Transverse colon (tissue), 4 donors: ENCODE results near the gene LGALS3BP. TPM values are rescaled to one million over a fixed set of nuclear protein-coding genes. Genes with fewer than 3 reads are reported as not detected.

Experiments
- DNase-seq: peaks from one replicate; pipeline ENCODE4 v3.0.0-alpha.2; 2019
- H3K27ac ChIP-seq, 4 donors: fragments of 200-600 bp; sonication (generic); 2 replicates each; pipeline ENCODE4 v1.5.1; 2016 to 2018; ENCODE audit warnings: inconsistent platforms in 4 of 4
- H3K27me3 ChIP-seq: fragments of 200-600 bp; sonication (generic); 2 replicates; pipeline ENCODE4 v1.5.1; 2017; ENCODE audit warnings: inconsistent platforms
- H3K36me3 ChIP-seq, 4 donors: fragments of 200-600 bp; sonication (generic); 2 replicates each; pipeline ENCODE4 v1.5.1; 2017 to 2019; ENCODE audit warnings: inconsistent platforms in 4 of 4
- H3K4me1 ChIP-seq, 4 donors: fragments of 200-600 bp; sonication (generic); 2 replicates each; pipeline ENCODE4 v1.5.1; 2017 to 2020; ENCODE audit warnings: inconsistent platforms in 4 of 4
- H3K4me3 ChIP-seq, 4 donors: fragments of 200-600 bp; sonication (generic); 1 replicate in 1 of 4; 2 replicates in 3 of 4; pipeline versions ENCODE4 v1.5.1 to v1.6.1; 2017 to 2019; ENCODE audit warnings: inconsistent platforms in 4 of 4
- H3K9me3 ChIP-seq, 2 donors: fragments of 200-600 bp; sonication (generic); 2 replicates each; pipeline ENCODE4 v1.5.1; 2017 to 2019; ENCODE audit warnings: inconsistent platforms in 2 of 2
- CTCF ChIP-seq, 5 experiments: fragments of 200-600 bp in 3 of 5; fragments of 450-650 bp in 2 of 5; sonication (generic) in 3 of 5; IDR thresholded peaks; 1 replicate in 2 of 5; 2 replicates in 3 of 5; pipeline ENCODE4 v1.5.1; 2016 to 2017; ENCODE audit warnings: antibody characterized with exemption in 5 of 5, inconsistent platforms in 3 of 5, mild to moderate bottlenecking in 2 of 5, moderate library complexity in 1 of 5
- EP300 ChIP-seq: sonication (generic); formaldehyde crosslinking; IDR thresholded peaks from one replicate; pipeline ENCODE4 v1.6.1; 2017; ENCODE audit warnings: antibody characterized with exemption, low read depth
- POLR2A ChIP-seq: fragments of 450-650 bp; IDR thresholded peaks from one replicate; pipeline ENCODE4 v1.6.1; 2016; ENCODE audit warnings: antibody characterized with exemption, mild to moderate bottlenecking, moderate library complexity
- POLR2AphosphoS5 ChIP-seq, 3 donors: sonication (generic); formaldehyde crosslinking; IDR thresholded peaks; one replicate each; pipeline ENCODE4 v1.6.1; 2016; ENCODE audit warnings: antibody characterized with exemption in 3 of 3
- WGBS, 2 donors: methylation state at CpG; one replicate each; pipeline ENCODE4 v1.1.5; 2018; ENCODE audit warnings: low coverage in 1 of 2; 5-methylcytosine and 5-hydroxymethylcytosine counted together
- in situ Hi-C, 4 donors: fragments of 200-750 bp; cut with MboI; loops; one replicate each; pipeline versions ENCODE4 v1.15.0 to v1.15.1; 2017; ENCODE audit warnings: low sequenced_read_pairs in 3 of 4, low pct_ligation_motif_present in 1 of 4, low pct_unique_long_range_greater_than_20kb in 1 of 4
- intact Hi-C: fragments of 100-400 bp; cut with DNase I; formaldehyde crosslinking; loops from one replicate; pipeline ENCODE4 v1.15.1; 2023; ENCODE audit warnings: low total_unique reads
- total RNA-seq, 4 donors: library from RNA; depleted of rRNA; stranded (reverse); fragments of >200 nt; gene quantifications; one replicate each; pipeline ENCODE4 v1.1.0, GENCODE V29; 2016

LGALS3BP gene
- total RNA-seq, 4 donors from 2014 or later, result 796 to 1,440 (median 1,077) TPM

GRCh38 chr17:79027274-79027924 is 47.7 kb upstream of the LGALS3BP start:
- in situ Hi-C loops, result no loop called here
- H3K27ac ChIP-seq, result peak overlapping the region; percentile 50 to 68 (median 66)
- no peak for DNase-seq
- H3K4me3 ChIP-seq, result no peak overlapping the region
- peaks cover 31 to 56% (median 47%) of the 10 kb centered on the region in 4 donors for H3K4me1 ChIP-seq
- no peaks in the 10 kb centered on the region for H3K9me3 ChIP-seq
- no peaks in the 10 kb centered on the region for H3K36me3 ChIP-seq
- intact Hi-C loops, result no loop called here
- TF ChIP-seq POLR2A (no peak), EP300 (no peak), POLR2AphosphoS5 (IDR thresholded peaks at IDR 0.05) (no peak), CTCF (IDR thresholded peaks at IDR 0.05) (no peak)
- WGBS, 2 donors, result 25% methylated on average over 10 of the region's 10 CpGs; no CpG with 5 or more reads in 1 of the 2 donors
- no peaks in the 10 kb centered on the region for H3K27me3 ChIP-seq

GRCh38 chr17:79026376-79027273 is 46.9 kb upstream of the LGALS3BP start:
- Histone ChIP-seq H3K27ac (peak overlapping the region; percentile 57 to 68 (median 66)), H3K27me3 (no peaks in the 10 kb centered on the region), H3K9me3 (no peaks in the 10 kb centered on the region), H3K36me3 (no peaks in the 10 kb centered on the region), H3K4me1 (peaks cover 31 to 59% (median 47%) of the 10 kb centered on the region in 4 donors), H3K4me3 (peak overlapping the region in 1 of 4 donors; percentile 0)
- 41% methylated on average over 16 of the region's 16 CpGs; no CpG with 5 or more reads in 1 of the 2 donors for WGBS, 2 donors
- peak; percentile 56 for DNase-seq
- peak; percentile 28 for TF ChIP-seq POLR2A
- peak in 2 of 3 donors; percentile 70 to 78 for TF ChIP-seq POLR2AphosphoS5 (IDR thresholded peaks at IDR 0.05)
- peak; percentile 46 for TF ChIP-seq EP300
- no peak for TF ChIP-seq CTCF (IDR thresholded peaks at IDR 0.05)
- in situ Hi-C loops, result no loop called here
- intact Hi-C loops, result no loop called here

GRCh38 chr17:79024901-79025737 is 45.4 kb upstream of the LGALS3BP start:
- TF ChIP-seq POLR2AphosphoS5 (IDR thresholded peaks at IDR 0.05) (peak; percentile 20 to 49 (median 41)), CTCF (IDR thresholded peaks at IDR 0.05) (no peak), EP300 (no peak), POLR2A (peak; percentile 40)
- H3K4me1 ChIP-seq, result peaks cover 35 to 68% (median 56%) of the 10 kb centered on the region in 4 donors
- intact Hi-C loops (loop anchor here (2.0 kb wide), 1 partner anchor 20 kb away; no protein-coding TSS in a partner anchor), in situ Hi-C loops (no loop called here)
- no peaks in the 10 kb centered on the region for H3K9me3 ChIP-seq
- peak; percentile 51 for DNase-seq
- H3K36me3 ChIP-seq, result no peaks in the 10 kb centered on the region
- WGBS, 2 donors, result 41% methylated on average over 22 of the region's 31 CpGs; no CpG with 5 or more reads in 1 of the 2 donors
- peak overlapping the region; percentile 66 to 77 (median 68) for H3K27ac ChIP-seq
- H3K4me3 ChIP-seq, result peak overlapping the region; percentile 44 to 80 (median 64)
- no peaks in the 10 kb centered on the region for H3K27me3 ChIP-seq
